Stimulated activated memory B cell treated with anti-CD40 and anti-IgM and Interleukin-4, amounts not matched to agents 10 μg/mL and 1 μg/mL and 100 μg/mL, for 72 hours (primary cell): ENCODE data around the gene TEX29.
A peak's percentile ranks its signal among the peaks of the same experiment; 100 is the strongest.

Experiments used
- ATAC-seq: fragments of 150-1000 bp; cut with Tn5 transposase; 2 replicates; pipeline ENCODE4 v1.10.0; 2021
- H3K27ac Mint-ChIP-seq: one replicate; pipeline ENCODE4 v1.8.0; 2022; ENCODE audit warnings: mild to moderate bottlenecking, mixed read lengths
- H3K27me3 Mint-ChIP-seq: one replicate; pipeline ENCODE4 v1.8.0; 2022; ENCODE audit warnings: mixed read lengths
- H3K36me3 Mint-ChIP-seq: one replicate; pipeline ENCODE4 v1.8.0; 2022; ENCODE audit warnings: mixed read lengths
- H3K4me1 Mint-ChIP-seq: one replicate; pipeline ENCODE4 v1.8.0; 2022; ENCODE audit warnings: mixed read lengths
- H3K4me3 Mint-ChIP-seq: one replicate; pipeline ENCODE4 v1.8.0; 2022; ENCODE audit warnings: mild to moderate bottlenecking, moderate library complexity, mixed read lengths
- H3K9me3 Mint-ChIP-seq: one replicate; pipeline ENCODE4 v1.8.0; 2022; ENCODE audit warnings: mixed read lengths

TEX29 gene

GRCh38 chr13:111319998-111320911 is at the start of gene TEX29:
TEX29 (plus strand) TSS chr13:111320642; CDS start chr13:111320891, 249 bp downstream.
- Mint-ChIP-seq H3K9me3 (peaks cover 2% of the 10 kb centered on the region), H3K4me1 (no peaks in the 10 kb centered on the region)

GRCh38 chr13:111270765-111271698 is 49.4 kb upstream of the TEX29 start:
- Mint-ChIP-seq H3K27me3 (no peaks in the 10 kb centered on the region), H3K4me1 (peaks cover 8% of the 10 kb centered on the region), H3K27ac (no peak overlapping the region), H3K9me3 (no peaks in the 10 kb centered on the region), H3K36me3 (peaks cover 63% of the 10 kb centered on the region), H3K4me3 (no peak overlapping the region)
- ATAC-seq: no peak

More at GRCh38 chr13:111319998-111320911, at the start of gene TEX29:
- no peaks in the 10 kb centered on the region for H3K27me3 Mint-ChIP-seq
- no peak within 1 kb of the TSS for H3K4me3 Mint-ChIP-seq
- H3K27ac Mint-ChIP-seq: no peak within 1 kb of the TSS
- H3K36me3 Mint-ChIP-seq: peaks cover 39% of the 10 kb centered on the region
- no peak for ATAC-seq

- H3K27me3 Mint-ChIP-seq: no peaks in the 10 kb centered on the region
- H3K4me1 Mint-ChIP-seq: peaks cover 9% of the 10 kb centered on the region
- peaks cover 60% of the 10 kb centered on the region for H3K36me3 Mint-ChIP-seq
- ATAC-seq: no peak
- no peak overlapping the region for H3K4me3 Mint-ChIP-seq
- H3K27ac Mint-ChIP-seq: no peak overlapping the region
- no peaks in the 10 kb centered on the region for H3K9me3 Mint-ChIP-seq
These were observed 48.3 kb upstream of the TEX29 start for GRCh38 chr13:111272117-111272516.

GRCh38 chr13:111275382-111275781 is 45.1 kb upstream of the TEX29 start:
- ATAC-seq: no peak
- H3K9me3 Mint-ChIP-seq: no peaks in the 10 kb centered on the region
- H3K36me3 Mint-ChIP-seq: peaks cover 57% of the 10 kb centered on the region
- H3K27ac Mint-ChIP-seq: peak overlapping the region; percentile 48
- no peaks in the 10 kb centered on the region for H3K27me3 Mint-ChIP-seq
- peaks cover 9% of the 10 kb centered on the region for H3K4me1 Mint-ChIP-seq
- no peak overlapping the region for H3K4me3 Mint-ChIP-seq

GRCh38 chr13:111275995-111276618 is 44.3 kb upstream of the TEX29 start:
- Mint-ChIP-seq H3K9me3 (no peaks in the 10 kb centered on the region), H3K36me3 (peaks cover 58% of the 10 kb centered on the region), H3K4me3 (no peak overlapping the region), H3K4me1 (peaks cover 9% of the 10 kb centered on the region), H3K27ac (peak overlapping the region; percentile 48), H3K27me3 (no peaks in the 10 kb centered on the region)
- peak; percentile 8 for ATAC-seq

- no peak for ATAC-seq
- peaks cover 68% of the 10 kb centered on the region for H3K36me3 Mint-ChIP-seq
- peak overlapping the region; percentile 46 for H3K27ac Mint-ChIP-seq
- no peak overlapping the region for H3K4me3 Mint-ChIP-seq
- H3K27me3 Mint-ChIP-seq: no peaks in the 10 kb centered on the region
- peaks cover 9% of the 10 kb centered on the region for H3K4me1 Mint-ChIP-seq
- H3K9me3 Mint-ChIP-seq: no peaks in the 10 kb centered on the region
These were observed 42.2 kb upstream of the TEX29 start for GRCh38 chr13:111278258-111278657.

- peak overlapping the region; percentile 46 for H3K27ac Mint-ChIP-seq
- no peak for ATAC-seq
- H3K36me3 Mint-ChIP-seq: peaks cover 75% of the 10 kb centered on the region
- no peaks in the 10 kb centered on the region for H3K27me3 Mint-ChIP-seq
- H3K4me1 Mint-ChIP-seq: peaks cover 9% of the 10 kb centered on the region
- no peak overlapping the region for H3K4me3 Mint-ChIP-seq
- H3K9me3 Mint-ChIP-seq: no peaks in the 10 kb centered on the region
These were observed 41.4 kb upstream of the TEX29 start for GRCh38 chr13:111278743-111279652.

DNA sequence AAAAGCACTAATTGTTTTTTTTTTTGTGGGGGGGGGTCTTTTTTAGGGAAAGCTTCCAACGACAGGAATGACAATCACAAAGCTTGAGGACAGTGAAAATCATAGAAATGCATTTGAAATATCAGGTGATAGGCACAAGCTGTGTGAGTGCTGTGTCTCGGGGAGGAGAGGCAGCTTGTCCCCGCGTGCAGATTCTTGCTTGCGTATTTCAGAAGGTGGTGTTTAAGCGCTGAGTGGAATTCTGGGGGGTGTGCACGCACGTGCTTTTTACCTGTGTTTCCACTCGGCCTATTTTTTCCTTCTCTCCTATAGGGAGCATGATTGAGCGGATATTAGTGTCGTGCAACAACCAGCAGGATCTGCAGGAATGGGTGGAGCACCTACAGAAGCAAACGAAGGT is 40.2 kb upstream of the TEX29 start:
- Mint-ChIP-seq H3K27me3 (no peaks in the 10 kb centered on the region), H3K9me3 (no peaks in the 10 kb centered on the region), H3K4me1 (peaks cover 8% of the 10 kb centered on the region), H3K36me3 (peaks cover 79% of the 10 kb centered on the region), H3K27ac (no peak overlapping the region), H3K4me3 (no peak overlapping the region)
- no peak for ATAC-seq

DNA sequence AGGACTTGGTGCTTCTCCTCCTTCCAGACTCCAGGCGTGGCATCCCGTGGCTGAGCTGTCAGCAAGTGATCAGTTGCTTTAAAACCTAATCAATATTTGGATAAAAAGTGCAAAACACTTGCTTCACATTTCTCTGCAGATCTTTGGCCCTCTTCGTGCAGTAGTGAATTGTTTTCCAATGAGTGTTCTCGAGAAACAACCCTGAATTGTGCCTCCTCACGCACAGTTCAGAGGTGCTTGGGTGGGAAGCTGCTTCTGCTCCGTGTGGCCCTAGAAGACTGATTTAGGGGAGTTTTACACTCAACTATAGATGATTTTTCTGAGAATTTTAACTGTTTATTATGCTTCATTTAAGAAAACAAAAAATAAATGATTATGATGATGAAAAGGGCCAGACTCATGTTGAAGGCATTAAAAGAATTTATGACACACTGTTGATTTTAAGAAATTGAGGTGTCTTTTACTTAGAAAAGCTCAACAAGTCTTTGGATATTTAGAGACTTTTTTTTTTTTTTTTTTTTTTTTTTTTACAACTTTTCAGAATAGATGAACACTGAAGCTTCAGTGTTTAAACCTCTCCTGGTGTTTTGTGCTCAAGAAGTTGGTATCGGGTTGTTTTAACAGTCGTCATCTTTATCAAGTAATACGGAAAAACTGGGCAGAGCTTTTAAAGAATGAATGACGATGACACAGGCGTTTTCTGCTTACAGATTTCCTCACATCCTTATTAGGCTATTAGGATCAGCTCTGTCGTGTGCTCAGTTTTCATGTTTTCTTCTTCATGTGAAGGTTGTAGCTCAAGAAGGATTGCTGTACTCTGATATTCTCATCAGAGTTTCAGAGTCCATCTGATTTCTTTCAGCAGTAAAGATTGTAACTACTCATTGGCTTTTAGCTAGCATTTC is 39.5 kb upstream of the TEX29 start:
- Mint-ChIP-seq H3K27me3 (no peaks in the 10 kb centered on the region), H3K4me1 (peaks cover 1% of the 10 kb centered on the region), H3K9me3 (no peaks in the 10 kb centered on the region), H3K36me3 (peaks cover 79% of the 10 kb centered on the region), H3K4me3 (no peak overlapping the region), H3K27ac (peak overlapping the region; percentile 12)
- ATAC-seq: no peak

GRCh38 chr13:111281751-111282311 is 38.6 kb upstream of the TEX29 start:
- Mint-ChIP-seq H3K4me3 (no peak overlapping the region), H3K36me3 (peaks cover 83% of the 10 kb centered on the region), H3K4me1 (no peaks in the 10 kb centered on the region), H3K27me3 (no peaks in the 10 kb centered on the region), H3K9me3 (no peaks in the 10 kb centered on the region), H3K27ac (peak overlapping the region; percentile 12)
- ATAC-seq: no peak

DNA sequence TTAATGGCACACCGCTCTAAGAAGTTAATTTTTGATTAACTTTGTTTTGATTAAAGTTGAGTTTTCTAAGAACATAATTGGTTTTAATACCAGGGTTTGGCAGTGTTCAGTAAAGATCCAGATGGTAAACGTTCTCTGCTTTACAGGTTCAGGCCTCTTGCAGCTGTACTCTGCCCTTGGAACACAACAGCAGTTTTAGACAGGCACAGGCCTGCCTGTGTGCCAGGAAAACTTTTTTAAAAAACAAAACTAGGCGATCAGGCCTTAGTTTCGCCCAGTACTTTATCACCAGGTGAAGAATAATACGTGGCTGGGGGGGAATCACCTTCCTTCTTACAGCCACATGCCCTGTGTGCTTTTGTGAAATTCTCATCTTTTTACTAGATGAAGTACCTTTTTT is 38.0 kb upstream of the TEX29 start:
- H3K27me3 Mint-ChIP-seq: no peaks in the 10 kb centered on the region
- ATAC-seq: no peak
- H3K9me3 Mint-ChIP-seq: no peaks in the 10 kb centered on the region
- no peaks in the 10 kb centered on the region for H3K4me1 Mint-ChIP-seq
- peaks cover 86% of the 10 kb centered on the region for H3K36me3 Mint-ChIP-seq
- no peak overlapping the region for H3K27ac Mint-ChIP-seq
- no peak overlapping the region for H3K4me3 Mint-ChIP-seq

- H3K27me3 Mint-ChIP-seq: no peaks in the 10 kb centered on the region
- H3K4me1 Mint-ChIP-seq: no peaks in the 10 kb centered on the region
- ATAC-seq: no peak
- peaks cover 86% of the 10 kb centered on the region for H3K36me3 Mint-ChIP-seq
- H3K27ac Mint-ChIP-seq: no peak overlapping the region
- H3K9me3 Mint-ChIP-seq: no peaks in the 10 kb centered on the region
- H3K4me3 Mint-ChIP-seq: no peak overlapping the region
These were observed 37.4 kb upstream of the TEX29 start for GRCh38 chr13:111282997-111283396.

DNA sequence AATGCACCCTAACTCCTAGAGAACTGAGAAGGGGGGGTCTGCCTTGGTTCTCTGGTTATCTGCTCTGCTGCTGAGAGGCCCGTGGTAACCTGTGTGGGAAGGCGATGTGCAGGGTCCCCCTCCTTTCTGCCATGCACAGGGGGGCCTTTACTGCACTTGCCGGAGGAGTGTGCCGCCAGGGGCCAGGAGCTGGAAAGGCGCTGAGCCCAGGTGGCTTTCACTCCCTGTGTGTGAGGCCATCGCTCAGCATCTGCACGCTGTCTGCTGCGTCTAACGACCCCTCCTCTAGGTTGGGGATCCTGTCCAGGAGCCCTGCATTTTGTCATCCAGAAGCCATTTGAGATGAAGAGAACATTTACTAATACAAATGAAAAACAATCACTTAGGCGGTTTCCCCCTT is 37.0 kb upstream of the TEX29 start:
- Mint-ChIP-seq H3K4me3 (no peak overlapping the region), H3K4me1 (no peaks in the 10 kb centered on the region), H3K36me3 (peaks cover 81% of the 10 kb centered on the region), H3K27me3 (no peaks in the 10 kb centered on the region), H3K9me3 (no peaks in the 10 kb centered on the region), H3K27ac (peak overlapping the region; percentile 5)
- ATAC-seq: no peak
